Brain pericyte (primary cell): ENCODE results near the gene PPM1M.

Experiments
- DNase-seq: peaks from one replicate; pipeline ENCODE4 v3.0.0-alpha.2; 2012; ENCODE audit warnings: low read depth, low spot score

Gene PPM1M

DNA sequence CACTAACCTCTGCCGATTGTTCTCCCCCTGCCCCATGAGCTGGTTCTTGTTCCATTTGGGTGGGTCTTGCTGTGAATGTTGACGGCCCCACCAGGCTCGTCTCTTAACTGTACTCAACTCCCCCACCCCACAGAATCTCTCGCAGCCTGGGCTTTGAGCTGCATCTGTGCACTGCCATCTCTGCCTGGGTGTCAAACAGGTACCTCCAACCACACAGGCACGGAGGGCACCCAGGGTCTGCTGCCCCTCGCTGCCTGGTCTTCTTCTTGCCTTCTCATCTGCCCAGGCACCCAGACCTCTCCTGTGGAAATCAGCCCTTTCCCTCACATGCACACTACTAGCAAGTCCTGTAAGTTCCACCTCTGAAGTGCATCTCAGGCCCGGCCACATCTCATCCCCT, 30.2 kb upstream of the PPM1M start:
- no peak for DNase-seq

DNA sequence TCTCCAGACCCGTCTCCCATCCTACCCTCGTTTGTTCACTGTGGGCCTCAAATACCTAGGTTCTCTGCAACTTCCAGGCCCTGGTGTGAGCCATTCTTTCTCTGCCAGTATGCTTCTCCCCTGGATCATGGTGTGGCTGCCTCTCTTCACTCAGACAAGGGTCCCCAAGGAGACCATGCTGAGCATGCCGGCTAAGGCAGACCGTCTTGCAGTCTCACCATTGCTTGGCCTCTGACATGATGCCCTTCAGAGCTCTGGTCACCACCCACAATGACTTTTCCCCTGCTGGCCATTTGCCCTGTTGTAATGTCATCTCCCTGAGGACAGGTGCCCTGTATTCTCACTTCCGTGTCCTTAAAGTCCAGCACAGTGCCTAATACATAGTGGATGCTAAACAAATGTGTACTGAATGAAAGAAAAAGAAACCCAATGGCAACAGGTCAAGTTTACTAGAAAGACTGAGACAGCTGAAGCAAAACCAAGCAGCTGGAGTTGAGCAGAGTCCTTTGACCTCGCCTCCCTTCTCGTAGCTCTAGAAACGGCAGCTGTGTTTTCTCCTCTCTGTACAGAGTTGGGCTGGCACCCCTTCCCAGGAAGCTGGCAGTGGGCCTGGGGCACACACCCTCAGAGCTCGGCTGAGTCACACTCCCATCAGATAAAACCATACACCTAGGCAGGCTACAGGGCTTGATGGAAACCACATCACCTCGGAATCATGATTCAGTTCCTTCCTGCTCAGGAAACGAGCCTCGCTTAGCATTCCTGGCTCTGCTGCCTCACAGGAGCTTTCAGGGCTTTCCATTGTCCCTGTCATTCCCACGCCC, 28.8 kb upstream of the PPM1M start:
- no peak for DNase-seq

DNA sequence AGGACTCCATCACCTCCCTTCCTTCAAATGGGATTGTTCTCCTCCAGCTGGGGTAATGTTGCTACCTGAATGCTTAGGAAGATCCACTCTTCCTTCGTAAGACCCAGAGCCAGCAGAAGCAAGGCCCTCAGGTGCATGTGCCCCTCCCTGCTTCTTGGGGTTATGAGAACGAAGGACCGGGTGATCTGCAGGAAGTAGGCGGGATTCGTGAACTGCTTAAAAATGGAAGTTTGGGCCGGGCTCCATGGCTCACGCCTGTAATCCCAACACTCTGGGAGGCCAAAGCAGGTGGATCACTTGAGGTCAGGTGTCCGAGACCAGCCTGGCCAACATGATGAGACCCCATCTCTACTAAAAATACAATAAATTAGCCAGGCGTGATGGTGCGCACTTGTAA, 28.2 kb upstream of the PPM1M start:
- DNase-seq: no peak

DNA sequence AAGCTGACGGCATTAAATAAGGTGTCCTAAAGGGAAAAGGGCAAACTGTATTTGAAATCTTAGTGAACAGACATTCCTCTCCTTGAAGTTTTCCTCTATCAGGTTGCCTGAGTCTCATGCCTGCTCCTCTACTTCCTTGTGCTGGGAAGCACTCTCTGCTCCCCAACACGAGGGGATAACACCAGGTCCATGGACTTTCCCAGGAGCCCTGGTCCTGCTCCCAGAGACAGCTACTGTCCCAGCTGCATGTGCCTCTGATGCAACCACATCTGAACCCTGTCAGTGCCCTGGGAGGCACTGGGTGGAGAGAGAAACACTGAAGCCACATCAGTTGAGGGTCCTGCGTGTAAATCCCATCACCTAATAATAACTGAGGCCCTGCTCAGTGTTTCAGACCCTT, 27.5 kb upstream of the PPM1M start:
- DNase-seq: no peak

DNA sequence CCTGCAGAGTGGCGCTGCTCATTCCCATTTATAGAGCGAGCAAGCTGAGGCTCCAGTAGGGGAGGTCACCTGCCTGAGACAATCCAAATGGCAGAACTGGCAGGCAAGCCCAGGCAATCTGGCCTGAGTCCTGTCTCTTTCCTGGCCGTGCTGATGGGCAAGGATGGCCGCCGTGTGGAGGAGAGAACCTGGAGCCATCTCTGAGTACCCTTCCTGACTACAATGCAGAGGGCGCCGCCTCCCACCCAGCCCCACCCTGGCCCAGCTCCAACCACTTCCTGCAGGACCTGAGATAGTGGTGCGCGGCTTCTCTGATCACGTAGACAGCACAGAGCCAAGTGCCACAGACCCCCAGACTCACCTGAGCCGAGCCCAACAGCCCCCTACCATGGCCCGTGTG, 27.1 kb upstream of the PPM1M start:
- DNase-seq: no peak

DNA sequence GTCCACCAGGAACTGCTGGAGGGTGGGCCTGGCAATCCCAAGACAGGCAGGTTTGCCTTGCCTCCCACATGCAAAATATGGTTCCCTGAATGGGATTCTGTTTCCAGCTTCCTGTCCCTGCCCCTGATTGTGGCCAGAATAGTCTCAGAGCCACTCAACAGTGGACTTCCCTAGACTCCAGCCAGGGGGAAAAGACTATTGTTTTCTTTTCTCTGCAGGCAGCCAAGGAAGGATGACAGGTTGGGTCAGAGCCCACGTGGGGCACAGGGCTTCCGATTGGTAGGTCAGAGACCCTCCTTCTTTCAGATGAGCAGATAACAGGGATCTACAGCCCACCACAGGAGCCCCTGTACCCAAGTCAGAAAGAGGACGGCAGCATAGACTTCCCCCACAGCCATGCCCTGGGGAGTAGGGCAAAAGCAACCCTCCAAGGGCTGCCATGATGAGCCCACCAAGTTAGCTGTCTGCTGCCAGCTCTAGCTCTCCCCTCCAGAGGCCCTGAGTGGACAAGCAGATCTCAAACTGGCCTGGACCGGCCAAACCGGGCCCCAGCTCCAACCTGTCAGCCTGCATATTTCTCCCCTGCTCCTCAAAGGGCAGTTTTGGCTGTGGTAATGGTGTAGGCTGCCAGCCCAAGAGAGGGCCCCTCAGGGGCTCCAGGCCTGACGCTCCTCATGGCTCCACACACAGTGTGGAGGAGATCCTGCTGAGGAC, 26.5 kb upstream of the PPM1M start:
- DNase-seq: no peak

DNA sequence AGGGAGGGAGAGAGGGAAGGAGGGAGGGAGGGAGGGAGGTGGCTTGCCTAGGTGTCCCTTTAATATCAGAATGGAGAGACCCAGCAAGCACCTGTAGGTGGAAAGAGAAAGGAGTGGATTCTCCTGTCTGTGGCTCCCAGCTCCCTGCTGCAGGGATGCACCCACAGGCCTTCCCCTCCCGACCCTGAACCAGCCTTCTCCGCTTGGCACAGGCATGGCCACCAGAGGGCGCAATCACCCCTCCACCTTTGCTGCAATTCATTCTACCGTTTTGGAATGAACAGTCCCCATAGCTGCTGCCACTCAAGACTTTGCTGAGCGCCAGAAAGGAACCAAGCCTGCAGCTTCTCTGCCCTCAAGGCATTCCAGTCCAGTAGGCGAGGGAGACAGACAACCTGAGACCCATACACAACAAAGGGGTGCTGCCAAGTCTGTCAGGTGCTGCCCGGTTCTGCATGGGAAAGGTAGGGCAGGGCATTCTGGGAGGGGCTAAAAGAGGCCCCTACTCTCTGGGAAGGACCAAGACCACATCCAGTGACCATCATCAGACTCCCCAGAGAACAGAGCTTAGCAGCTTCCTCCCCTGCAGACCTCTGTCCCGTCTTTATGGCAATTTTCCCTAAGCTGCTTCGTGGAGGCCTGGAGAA, 25.1 kb upstream of the PPM1M start:
- DNase-seq: no peak

DNA sequence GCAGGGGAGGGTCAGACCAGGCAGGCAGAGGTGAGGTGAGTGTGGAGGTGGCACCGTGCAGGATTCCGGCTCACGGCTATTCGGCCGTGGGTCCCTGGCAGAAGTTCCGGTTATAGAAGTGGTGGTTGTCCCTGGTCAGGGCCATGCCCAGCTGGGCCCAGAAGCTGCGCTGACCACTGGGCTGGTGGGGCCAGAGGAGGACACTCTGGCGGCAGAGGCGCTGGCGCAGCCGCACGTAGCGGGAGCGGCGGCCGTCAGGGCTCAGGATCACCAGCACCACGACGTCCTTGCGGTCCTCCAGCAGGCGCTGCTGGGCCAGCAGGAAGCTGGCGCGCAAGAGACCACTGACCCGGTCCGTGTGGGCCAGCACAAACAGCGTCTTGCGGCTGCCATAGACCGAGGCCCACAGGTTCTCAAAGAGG, 24.4 kb upstream of the PPM1M start:
- no peak for DNase-seq

DNA sequence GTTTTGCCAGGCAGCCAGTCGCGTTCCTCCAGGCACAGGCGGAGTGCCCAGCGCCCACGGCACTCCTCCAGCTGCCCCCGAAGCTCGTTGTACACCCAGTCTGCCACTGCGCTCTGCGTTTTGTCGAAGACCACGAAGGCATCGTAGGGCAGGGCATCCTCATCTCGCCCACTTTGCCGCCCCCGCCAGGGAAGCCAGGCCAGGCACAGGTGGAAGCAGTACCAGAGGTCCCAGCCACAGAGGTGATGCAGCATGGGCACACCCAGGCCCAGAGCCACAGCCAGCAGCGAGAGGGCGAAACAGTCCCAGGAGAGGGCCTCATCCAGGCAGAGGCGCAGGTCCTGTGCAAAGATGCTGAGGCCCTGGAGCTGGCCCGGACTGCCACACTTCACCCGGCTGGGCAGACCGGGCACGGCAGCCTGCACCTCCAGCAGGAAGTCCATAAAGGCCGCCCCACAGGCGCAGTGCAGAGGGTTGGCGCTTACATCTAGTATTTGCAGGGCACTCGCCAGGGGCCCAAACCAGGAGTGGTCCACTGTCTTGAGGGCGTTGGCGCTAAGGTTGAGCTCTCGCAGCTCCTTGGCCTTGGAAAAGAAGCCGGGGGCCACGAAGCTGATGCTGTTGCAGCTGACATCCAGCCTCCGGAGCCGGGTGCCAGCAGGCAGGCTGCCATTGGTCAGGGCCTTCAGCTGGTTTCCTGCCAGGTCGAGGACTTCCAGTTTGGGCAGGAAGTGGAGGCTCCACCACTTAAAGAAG, 23.8 kb upstream of the PPM1M start:
- DNase-seq: no peak

DNA sequence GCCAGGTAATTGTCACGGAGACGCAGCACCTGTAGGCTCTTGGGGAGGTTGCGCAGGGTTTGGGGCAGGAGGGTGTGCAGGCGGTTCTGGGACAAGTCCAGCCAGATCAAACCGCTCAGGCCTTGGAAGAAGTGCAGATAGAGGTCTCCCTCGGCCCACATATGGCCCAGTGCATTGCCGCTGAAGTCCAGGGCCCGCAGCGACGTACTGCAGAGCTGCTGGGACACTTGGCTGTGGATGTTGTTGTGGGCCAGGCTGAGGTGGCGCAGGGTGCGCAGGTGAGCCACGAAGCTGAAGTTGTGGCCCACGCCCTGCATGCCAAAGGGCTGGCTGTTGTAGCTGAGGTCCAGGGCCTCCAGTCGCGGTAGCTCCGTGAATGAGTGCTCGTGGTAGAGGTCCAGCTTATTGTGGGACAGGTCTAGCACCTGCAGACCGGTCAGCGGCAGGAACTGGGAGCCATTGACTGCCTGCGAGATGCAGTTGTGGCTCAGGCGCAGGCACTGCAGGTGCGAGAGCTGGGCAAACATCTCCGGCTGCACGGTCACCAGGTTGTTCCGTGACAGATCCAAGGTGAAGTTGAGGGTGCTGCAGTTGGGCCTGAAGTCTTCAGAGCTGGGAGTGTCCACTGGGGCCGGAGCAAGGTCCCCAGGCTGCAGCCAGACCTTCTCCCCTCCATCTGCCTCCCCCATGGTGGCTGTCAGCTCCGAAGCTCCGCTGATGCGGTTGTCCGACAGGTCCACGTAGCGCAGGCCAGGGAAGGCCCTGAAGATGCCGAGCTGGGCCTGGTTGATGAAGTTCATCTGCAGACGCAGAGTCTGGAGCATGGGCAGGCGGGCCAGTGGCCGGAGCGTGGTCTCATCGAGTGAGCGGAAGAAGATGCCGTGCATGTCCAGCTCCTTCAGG, 23.0 kb upstream of the PPM1M start:
- DNase-seq: no peak

DNA sequence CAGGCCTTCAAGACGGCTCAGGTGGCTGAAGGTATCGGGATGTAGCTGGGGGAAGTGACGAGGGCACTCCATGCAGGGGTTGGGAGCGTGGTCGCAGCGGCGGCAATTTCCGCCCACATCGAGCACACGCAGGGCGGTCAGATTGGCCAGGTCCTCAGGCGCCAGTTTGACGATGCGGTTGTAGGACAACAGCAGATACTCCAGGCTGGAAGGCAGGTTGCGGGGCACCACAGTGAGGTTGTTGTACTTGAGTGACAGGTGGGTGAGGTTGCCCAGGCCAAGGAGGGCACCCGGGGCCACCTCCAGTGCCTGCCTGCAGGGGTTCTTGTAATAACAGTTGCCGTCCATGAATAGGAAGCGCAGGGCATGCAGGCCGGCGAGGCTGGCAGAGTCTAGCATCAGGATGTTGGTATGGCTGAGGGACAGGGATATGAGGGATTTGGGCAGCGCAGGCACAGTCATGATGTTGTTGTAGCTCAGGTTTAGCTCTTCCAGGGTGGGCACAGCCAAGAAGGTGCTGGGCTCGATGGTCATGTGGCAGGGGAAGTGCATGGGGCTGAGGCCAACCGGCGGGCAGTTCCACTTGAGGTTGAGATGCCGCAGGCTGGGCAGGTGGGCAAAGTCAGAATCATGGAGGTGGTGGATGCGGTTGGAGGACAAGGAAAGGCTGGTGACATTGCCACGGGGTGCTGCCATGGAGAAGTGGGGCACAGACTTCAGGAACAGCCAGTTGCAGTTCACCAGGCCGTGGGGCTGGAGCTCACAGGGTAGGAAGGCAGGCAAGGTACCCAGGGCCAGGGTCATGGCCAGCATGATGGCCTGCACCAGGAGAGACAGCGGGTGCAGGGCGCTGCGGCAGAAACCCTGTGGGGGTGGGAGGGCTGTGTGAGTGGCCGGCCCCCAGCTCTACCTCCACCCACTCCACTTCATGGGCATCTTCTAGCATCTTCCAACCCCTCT, 21.8 kb upstream of the PPM1M start:
- DNase-seq: no peak

DNA sequence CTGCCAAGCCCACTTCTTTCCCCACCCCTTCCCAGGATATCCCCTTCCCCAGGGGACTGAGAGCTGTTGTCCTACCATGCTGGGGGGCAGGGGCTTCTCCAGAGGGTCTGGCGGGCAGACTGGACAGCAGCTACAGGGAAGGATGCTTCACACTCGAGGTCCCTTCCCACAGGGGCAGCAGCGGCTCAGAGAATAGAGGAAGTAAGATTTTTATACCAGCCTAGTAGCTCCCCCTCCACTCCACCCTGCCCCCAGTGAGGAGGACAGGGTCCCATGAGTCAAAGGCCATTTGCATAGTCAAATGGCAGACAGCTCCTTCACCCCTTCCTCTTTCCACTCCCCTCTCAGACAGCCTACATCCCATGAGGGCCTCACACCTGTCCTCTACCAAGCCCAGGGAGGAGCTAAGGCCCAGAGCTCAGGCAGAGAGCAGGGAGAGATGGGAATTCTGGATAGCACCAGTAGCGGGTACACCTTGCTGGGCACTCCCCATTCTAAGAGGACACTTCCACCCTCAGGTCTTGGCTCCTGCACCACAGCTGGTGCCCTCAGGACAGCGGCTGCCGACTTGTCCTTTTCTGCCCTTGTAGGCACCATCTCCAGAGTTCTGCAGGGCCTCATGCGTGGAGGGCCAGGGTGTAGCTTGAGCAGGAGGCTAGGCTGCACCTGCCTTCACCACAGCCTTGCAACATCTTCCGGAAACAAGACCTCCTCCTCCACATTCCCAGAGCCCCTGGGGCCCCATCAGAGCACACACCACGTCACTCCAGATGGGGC, 19.9 kb upstream of the PPM1M start, which contains the start of gene TLR9:
Gene TLR9 (minus strand): TSS at position 194 of the 777 bp plus-strand sequence. CDS start 116 bp downstream, at position 78.
- no peak for DNase-seq

DNA sequence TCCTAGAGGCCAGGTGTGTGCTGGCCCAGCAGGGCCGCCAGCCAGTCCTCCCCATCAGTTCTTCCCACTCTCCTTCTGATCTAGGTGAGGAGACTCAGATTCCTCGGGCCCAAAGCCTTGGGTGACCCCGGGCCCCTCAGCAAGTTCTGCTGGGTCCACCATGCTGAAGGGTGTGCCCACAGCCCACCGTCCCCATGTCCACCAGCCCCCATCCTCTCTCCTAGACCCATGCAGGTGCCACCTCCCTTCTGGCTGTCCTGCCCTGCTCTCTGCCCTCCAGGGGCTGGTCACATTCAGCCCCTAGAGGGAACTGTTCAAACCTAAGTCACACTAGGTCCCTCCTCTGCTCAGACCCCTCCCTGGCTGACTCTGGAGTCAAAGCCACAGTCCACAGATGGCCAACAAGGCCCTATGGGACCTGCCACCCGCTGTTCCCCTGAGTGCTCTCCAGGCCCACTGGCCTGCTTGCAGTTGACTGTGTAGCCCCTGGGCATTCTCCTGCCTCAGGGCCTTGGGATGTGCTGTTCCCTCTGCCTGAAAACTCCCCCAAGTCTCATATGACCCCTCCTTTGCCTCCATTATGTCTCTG, 19.2 kb upstream of the PPM1M start:
- DNase-seq: no peak

DNA sequence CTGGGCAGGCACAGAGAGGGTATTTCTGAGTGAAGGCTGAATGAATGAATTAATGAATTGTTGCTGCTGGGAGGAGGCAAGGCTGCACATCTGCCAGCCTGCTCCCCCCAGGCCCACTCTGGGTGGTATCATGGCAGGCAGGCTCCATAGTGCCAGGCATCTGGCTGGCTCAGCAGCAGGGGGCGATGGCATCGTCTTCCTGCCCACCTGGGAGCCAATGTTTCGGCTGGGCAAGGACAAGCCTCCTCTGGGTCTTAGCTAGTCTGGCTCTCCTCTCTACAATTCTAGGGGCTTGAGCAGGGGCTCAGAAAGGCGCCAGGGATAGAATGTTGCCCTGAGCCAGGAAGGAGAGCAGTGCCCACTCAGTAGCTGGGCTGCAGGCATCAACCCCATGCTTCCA, 18.4 kb upstream of the PPM1M start:
- DNase-seq: no peak

DNA sequence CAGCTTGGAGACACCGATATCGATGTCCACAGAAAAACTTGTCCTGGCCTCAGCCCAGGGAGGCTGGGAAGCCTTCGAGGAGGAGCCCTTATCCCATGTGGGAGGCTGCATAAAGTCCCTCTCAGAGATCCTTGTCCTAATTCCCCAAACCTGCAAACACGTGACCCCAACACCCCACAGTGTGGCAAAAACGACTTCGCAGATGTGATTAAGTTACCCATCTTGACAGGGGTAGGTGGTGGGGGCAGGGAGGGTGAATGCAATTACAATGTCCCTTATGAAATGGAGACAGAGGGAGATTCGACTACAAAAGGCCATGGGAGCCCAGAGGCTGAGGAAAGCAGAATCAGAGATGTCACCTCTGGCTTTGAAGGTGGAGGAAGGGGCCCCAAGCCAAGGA, 17.8 kb upstream of the PPM1M start:
- DNase-seq: no peak

DNA sequence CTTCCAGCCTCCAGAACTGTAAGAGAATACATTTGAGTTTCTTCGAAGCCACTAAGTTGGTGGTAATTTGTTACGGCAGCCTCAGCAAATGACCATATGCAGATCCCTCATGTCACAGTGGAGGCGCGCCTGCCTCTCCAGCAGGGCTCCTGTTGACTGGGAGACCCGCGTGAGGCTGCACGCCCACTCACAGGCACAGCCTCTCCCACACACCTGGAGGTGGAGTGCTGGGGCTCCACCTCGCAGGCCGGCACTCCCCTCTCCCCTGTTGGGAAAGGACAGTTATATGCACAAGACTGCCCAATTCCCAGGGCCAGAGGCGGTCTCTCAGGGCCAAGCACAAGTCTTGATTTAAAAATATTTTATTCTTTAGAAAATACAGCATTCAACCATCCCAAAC, 17.3 kb upstream of the PPM1M start:
- no peak for DNase-seq

DNA sequence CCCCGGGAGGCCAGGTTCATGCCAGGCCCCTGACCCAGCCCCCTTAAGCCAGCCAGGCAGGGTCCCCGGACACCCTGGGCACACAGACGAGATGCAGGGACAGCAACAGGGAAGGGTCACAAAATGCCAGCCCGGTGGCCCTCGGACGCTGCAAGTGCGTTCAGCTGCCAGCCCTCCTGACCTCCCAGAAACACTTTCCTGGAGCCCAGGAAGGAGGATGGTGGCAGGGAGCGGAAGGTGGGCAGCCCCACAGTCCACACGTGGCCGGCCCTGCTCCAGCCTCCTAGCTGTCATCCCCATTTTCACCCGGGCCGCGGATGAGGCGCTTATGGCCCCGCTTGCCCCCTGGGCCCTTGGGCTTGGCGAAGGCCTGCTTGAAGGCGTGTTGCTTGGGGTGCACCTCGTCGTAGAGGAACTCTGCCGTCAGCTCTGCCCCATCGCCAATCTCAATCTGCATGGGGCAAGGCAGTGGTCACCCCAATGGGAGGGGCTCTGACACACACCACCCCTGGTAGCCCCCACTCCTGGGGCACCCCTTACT, 16.7 kb upstream of the PPM1M start:
- no peak for DNase-seq

DNA sequence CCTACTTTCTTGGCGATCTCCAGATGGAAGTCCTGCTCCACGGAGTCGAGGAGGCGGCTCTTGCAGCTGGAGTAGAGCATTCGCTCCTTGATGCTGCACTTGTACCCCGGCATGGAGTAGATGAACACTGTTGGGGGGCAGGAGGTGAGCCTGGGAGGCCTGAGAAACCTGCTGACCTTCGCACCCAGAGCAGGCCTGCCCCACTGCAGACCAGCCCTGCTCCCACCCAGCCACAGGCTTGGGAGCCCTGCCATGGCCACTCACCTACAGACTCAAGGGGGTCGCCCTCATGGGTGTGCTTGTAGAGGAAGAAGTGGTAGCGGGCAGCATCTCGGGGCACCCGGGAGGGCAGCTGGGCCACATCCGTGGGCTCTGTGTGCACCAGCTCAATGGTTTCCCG, 15.9 kb upstream of the PPM1M start:
- DNase-seq: no peak
